ENCODE results near the gene PGAP3.

PGAP3 gene

GRCh38 chr17:39659279-39660010 lies 28.4 kb downstream of the PGAP3 start:
- no peak for DNase-seq (ENCODE audit: low spot score)

GRCh38 chr17:39658760-39659159 lies 29.1 kb downstream of the PGAP3 start:
- no peak for DNase-seq (ENCODE audit: low spot score)

- no peak for DNase-seq (ENCODE audit: low spot score)
These were observed 29.5 kb downstream of the PGAP3 start for GRCh38 chr17:39658346-39658745.

DNA sequence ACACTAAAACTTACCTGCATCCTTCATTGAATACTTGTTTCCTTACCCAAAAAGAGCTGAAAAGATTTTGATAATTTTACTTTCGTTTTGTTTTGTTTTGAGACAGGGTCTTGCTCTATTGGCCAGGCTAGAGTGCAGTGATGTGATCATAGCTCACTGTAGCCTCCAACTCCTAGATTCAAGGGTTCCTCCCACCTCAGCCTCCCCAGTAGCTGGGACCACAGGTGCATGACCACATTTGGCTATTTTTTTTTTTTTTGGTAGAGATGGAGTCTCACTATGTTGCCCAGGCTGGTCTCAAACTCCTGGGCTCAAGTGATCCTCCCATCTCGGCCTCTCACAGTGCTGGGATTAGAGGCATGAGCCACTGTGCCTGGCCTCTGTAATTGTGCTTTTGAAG lies 32.8 kb downstream of the PGAP3 start:
- no peak for DNase-seq (ENCODE audit: low spot score)

GRCh38 chr17:39653662-39654331 lies 34.1 kb downstream of the PGAP3 start:
- DNase-seq (ENCODE audit: low spot score): peak; percentile 70

- DNase-seq (ENCODE audit: low spot score): no peak
These were observed 34.6 kb downstream of the PGAP3 start for GRCh38 chr17:39653316-39653661.

GRCh38 chr17:39652587-39653315 lies 35.1 kb downstream of the PGAP3 start:
- peak; percentile 89 for DNase-seq (ENCODE audit: low spot score)

- DNase-seq (ENCODE audit: low spot score): no peak
These were observed 35.8 kb downstream of the PGAP3 start for GRCh38 chr17:39651923-39652586.

- no peak for DNase-seq (ENCODE audit: low spot score)
These were observed 37.7 kb downstream of the PGAP3 start for GRCh38 chr17:39650121-39650579.

DNA sequence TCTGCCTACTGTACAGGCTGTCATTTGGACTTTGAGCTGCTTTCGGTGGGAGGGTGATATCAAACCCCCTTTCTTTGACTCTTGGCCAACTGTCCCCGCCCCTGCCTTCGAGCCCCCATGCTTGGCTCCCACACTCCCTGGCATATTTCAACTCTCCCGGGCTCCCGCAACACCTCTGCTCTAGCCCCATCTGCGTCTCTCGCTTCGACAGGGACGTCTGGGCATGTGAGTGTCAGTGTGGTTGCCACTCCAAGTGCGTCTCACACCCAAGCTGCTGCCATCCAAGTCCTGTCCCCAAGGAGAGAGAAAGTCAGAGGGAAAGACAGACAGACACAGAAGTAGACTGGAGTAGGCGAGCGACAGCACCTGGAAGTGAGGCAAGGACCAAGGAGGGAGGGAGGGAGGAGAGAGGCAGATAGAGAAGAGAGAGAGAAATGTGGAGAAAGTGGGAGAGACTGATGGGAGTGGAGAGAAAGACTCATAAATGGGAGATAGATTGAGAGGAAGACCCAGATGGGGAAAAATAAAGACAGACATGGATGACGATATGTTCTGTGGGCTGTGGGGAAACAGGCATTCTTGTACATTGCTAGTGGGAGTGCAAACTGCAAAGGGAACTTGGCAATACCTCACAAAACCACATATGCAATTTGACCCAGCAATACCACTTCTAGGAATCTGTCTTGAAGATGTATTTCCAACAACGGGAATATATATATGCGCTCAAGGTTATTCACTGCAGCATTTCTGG lies 39.1 kb downstream of the PGAP3 start:
- no peak for DNase-seq (ENCODE audit: low spot score)

DNA sequence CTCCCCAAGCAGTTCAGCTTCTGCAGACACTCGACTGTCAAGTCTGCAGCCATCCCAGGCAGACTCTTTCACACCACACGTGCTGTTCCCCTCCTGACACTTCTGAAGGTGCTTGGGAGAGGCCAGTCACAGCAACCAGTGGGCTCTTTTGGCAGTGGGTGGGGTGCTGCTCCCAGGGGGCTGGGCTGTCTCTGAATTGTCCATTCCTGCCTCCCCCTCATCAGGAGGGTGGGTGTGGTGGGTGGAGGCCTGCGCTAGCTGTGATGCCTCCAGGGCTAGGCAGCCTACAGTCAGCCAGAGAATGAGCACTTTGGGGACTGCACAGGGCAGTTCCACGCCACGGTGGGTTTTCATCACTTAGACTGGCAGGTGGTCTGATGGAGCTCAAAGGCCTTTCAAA lies 40.6 kb downstream of the PGAP3 start:
- DNase-seq (ENCODE audit: low spot score): no peak

GRCh38 chr17:39643271-39643670 lies 44.6 kb downstream of the PGAP3 start:
- no peak for DNase-seq (ENCODE audit: low spot score)

DNA sequence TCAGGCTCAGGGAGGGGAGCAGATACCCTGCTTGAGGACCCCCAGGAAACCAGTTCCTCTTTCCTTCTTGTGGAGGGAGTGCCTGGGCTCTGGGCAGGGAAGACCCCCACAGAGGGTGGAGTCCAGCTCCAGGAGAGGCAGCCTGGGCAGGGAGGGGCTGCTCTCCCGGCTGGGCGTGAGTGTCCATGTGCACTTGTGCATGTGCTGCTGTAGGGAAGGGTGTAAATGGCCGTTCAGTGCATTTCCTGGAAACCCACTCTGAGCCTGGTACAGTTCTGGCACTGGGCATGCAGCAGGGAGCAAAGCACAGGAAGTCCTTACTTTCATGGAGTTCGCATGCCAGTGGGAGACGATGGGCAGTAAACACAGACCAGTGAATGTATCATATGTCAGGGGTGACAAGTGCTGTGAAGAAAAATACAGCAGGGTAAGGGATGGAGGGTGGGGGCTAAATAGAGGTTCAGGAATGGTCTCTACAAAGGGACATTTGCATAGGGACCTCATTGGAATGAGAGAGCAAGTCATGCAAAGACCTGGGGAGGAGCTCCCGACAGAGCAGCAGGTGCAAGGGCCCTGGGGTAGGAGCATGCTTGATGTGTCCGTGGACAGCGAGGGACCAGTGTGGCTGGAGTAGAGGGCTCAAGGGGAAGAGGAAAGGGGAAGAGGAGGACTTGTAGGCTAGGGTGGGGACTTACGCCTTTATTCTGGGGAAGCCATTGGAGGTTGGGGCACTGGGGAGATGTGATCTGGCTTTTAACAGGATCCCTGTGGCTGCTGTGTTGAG lies 45.4 kb downstream of the PGAP3 start:
- DNase-seq (ENCODE audit: low spot score): no peak

GRCh38 chr17:39641883-39642282 lies 46.0 kb downstream of the PGAP3 start:
- no peak for DNase-seq (ENCODE audit: low spot score)

DNA sequence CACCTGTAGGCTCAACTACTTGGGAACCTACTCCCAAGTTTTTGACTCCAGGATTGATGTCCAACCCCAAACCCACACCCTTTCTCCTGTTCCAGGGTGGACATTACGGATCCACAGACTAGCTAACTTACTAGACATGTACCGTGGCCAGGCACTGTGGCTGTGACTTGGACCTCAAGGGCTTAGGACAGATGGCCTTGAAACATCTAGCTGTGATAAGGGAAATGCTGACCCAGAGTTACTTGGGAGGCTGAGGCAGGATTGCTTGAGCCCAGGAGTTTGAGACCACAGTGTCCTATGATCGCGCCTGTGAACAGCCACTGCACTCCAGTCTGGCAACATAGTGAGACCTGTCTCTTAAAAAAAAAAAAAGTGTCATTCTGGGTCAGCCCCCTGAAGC lies 46.8 kb downstream of the PGAP3 start:
- no peak for DNase-seq (ENCODE audit: low spot score)

DNA sequence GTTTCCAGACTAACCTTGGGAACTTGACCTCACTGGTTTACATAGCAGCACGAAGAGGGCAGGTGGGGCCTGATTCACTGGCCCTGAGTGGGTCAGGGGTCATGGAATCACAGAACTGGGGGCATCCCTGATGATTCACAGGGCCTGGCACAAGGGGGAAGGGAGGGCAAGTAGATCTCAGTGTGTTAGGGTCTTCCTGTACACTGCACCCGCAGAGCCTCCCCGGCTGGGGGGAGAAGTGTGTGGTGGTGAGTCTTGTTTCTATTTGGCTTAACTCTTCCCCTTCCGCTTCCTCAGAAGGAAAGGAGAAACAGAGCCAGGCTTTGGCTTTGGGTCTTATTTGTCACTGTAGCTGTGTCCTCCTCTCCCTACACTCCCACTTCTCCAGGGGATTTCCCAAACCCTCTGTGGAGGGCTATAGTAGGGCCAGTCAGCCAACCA lies 47.2 kb downstream of the PGAP3 start:
- DNase-seq (ENCODE audit: low spot score): no peak

DNA sequence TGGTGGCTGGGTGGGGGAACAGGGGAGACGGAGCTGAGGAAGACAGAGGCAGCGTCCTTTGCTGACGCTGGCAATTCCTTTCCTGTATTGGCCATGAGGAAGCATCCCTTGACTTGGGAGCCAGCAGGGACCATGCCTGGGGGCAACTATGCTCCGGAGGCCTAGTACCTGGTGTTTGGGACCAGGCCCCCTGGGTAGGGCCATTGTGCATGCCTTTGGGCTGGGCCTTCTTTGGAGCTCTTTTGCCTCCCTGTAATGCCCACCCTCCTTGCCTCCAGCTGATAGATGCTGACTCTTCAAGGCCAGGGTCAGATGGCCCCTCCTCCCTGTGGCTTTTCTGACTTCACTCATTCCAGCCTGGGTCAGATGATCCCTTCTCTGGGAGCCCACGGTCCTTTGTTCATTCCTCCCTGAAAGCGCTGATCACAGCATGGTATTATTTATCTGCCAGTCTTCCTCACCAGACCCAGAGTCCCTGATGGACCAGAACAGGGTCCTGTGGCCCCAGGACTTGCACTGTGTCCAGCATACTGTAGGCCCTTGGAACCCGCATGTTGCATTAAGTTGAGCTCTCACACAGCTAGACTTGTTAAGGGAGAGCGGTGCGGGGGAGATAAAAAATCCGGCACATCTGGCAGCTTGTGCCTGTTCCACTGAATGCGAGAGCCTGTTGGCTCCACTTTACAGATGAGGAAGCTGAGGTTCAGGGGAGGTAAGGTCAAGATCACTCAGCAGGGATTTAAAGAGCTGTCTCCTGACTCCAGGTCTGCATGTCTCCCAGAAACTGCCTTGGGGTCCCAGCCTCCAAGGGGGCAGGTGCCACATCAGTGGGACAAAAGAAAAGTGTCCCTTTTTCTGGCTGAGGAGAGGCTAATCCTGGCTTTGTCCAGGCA lies 48.0 kb downstream of the PGAP3 start:
- no peak for DNase-seq (ENCODE audit: low spot score)

DNA sequence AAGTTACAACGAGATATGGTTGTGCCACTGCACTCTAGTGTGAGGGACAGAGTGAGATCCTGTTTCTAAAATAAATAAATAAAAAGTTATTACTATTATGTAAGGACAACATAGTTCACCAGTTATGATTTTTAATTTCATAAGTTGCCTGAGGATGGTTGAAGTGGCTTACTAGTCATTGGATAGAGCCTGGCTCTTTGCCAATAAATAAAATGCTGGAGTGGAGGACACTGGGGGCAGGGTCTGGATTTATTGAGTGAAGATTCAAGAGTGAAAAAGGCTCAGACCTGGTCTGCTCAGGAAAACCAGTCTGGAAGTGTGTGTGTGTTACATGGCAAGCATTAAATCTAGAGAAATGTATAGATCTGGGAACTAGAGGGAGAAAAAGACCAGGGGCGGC lies 48.8 kb downstream of the PGAP3 start:
- DNase-seq (ENCODE audit: low spot score): no peak

- no peak for DNase-seq (ENCODE audit: low spot score)
These were observed 49.5 kb downstream of the PGAP3 start for GRCh38 chr17:39638317-39638716.
